NCI-H2196 treated with DMSO at 0.1 percent for 48 hours (cell line): ENCODE data around the gene FXR1.
"Not testable (repeated sequence)": the region's sequence is repeated elsewhere in the genome, so short reads cannot be mapped to it uniquely, and the experiment has no call there.

Experiments
- DNase-seq: peaks from one replicate; lab custom pipeline; 2025; ENCODE audit not compliant: unreplicated experiment; lab: John Stamatoyannopoulos, UW

Gene FXR1

DNA sequence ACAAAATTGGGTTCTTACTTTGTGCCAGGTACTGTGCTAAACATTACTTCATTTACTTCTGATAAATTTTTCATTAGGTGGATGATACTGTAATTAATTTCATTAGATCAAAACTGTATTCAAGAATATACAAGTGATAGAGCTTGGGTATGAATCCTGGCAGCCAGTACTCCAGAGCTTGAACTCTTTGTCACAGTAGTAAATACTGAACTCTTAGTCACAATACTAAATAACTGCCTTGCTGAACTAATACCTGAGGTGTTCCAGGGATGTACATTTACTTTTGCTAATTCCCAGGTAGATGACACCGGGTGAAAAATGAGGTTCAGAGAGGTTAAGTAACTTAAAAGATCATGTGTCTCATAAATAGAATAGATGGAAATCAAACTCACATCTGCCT lies 20.3 kb downstream of the FXR1 start:
- DNase-seq: no peak

DNA sequence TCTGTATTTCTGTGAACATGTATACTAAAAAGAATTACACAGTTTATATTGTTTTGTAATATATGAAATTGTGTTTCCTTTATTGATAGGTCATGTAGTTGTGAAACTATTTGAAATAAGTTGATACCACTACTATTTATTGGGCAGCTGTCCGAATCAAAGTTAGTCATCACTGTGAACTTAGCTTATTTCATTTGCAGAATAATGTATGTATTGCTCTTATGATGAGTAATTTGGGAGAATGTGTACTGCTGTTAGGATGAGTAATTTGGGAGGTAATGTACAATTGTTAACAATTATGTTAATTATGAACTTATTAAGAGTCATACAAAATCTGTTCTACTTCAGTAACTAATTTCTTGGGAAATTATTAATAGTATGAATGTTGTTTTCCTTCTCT lies 22.2 kb downstream of the FXR1 start:
- no peak for DNase-seq

DNA sequence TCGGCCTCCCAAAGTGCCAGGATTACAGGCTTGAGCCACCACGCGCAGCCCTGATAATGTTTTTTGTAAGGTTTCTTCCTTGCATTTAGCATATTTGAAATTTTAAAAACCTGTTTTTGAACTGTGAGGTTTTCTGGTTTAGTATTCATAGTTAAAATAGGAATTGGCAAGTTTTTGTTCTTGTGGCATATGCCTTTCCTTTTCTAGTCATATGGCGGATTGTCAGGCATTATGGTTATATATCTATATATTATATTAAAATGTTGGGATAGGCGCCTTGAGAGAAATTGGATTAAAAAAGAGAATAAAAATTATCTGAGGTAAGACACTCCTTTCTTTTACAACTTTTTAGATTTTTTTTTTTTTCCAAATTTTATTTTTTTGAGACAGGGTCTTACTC lies 28.4 kb downstream of the FXR1 start:
- no peak for DNase-seq

DNA sequence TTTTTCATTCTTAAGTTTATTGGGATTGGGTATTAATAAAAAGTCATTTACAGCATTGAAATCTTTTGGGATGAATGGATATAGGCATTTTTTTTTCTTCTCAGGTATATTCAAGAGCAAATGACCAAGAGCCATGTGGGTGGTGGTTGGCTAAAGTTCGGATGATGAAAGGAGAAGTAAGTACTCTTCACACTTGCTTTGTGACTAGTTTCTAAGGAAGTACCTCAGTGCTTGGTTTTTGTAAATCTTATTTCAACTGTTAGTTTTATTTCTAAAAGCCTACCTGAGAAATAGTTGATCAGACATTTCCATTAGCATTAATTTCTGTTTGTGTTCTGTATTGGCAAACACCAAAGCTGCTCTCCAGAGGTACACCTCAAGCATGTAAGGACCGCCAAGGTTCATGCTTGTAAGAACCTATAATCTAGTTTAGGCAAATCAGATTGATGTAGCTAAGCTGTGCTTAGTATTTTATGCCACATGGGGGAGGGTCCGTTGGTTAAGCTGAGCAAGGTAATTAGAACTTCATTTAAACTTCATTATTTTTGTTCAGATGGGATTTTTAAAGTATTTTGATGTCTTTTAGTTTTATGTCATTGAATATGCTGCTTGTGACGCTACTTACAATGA lies 35.4 kb downstream of the FXR1 start:
- DNase-seq: no peak

DNA sequence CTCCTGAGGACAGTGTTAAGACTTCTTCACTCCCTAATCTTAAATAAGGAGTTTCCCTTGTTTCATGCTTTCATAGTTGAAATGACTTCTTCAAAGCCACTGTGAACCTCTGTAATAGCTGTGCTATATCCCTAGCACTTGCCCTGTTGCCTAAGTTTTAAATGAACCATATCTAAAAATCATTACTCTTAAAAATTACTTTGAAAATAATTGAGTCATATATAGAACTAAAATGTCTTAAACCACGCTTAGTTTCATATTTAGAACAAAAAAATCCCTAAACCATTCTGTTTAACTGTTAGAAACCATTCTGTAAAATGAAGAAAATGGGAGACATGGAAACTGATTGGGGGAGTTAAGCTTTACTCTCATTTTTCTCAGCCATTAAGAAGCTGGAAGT lies 47.2 kb downstream of the FXR1 start:
- DNase-seq: no peak

DNA sequence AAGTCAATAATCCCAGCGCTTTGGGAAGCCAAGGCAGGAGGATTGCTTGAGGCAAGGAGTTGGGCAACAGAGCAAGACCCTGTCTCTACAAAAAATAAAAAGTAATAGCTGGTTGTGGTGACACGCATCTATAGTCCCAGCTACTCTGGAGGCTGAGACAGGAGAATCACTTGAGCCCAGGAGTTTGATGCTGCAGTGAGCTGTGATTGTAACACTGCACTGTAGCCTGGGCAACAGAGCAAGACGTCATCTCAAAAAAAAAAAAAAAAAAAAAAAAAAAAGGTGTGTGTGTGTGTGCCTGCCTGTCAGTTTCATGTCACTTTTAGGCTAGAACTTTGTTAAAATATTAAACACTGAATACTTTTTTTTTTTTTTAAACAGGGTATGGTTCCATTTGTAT lies 48.6 kb downstream of the FXR1 start:
- DNase-seq: no peak

DNA sequence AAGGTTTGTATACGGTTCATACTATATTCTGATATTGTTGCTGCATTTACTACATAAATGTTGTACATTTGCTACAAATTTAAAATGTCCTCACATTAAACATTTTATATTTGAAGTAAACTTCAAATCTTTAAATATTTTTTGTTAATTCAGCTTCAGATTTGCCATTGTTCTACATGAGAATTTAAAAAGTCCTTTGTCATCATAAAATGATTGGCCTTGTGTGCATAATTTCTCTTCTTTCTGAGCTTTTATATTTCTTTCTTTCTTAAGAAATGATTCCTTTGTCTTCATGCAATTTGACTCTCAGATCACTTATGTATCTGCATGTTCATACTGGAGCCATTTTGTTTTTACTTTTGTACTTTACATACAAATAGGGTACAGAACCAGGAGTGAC lies 49.1 kb downstream of the FXR1 start:
- no peak for DNase-seq

DNA sequence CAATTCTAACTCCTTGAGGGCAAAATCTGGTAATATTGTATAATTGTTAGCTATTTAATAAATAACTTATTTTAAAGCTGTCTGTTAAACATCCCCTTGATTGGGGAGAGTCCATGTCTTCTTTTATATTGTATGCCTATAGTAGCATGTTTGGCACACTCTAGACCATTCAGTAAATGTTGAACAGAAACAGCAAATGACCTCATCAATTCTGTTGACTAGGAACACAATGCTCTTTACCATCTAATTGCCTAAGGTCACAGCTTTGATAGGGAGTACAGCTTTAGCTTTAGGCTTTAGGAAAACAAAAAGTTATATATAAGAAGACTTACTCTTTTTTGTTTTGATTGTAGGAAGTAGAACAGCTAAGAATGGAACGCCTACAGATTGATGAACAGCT lies 50.1 kb downstream of the FXR1 start:
- DNase-seq: no peak

DNA sequence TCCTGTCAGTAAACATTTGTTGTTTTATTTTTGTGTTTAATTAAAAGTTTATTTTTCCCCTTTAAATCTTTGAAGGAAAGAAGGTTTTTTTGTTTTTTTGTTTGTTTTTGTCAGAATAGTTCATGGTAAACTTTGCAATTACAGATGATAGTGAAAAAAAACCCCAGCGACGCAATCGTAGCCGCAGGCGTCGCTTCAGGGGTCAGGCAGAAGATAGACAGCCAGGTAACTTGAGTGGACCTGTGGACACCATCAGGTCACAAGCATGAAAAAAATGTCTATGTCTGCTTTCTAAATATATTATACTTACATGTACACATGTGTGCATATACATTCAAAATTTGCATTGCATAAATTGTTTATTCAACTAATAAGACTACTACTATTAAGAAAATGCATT lies 58.5 kb downstream of the FXR1 start:
- DNase-seq: no peak

DNA sequence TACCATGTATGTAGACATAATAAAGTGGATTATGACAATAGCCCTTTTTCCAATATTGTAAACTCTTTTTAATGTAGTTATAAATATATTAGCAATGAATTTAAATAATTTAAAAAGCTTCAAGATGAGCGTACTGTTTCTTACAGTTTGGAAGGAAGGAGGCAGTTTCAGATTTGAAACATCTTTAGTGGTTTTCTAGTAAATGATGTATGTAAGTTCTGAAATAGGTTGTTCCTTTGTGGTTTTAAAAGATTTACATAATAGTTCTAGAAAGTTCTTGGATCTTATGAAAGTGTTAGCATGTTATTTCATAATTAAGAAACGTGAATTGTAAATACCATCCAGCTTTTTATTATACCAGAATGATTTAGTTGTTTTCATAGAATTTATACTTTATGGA lies 61.1 kb downstream of the FXR1 start:
- no peak for DNase-seq

DNA sequence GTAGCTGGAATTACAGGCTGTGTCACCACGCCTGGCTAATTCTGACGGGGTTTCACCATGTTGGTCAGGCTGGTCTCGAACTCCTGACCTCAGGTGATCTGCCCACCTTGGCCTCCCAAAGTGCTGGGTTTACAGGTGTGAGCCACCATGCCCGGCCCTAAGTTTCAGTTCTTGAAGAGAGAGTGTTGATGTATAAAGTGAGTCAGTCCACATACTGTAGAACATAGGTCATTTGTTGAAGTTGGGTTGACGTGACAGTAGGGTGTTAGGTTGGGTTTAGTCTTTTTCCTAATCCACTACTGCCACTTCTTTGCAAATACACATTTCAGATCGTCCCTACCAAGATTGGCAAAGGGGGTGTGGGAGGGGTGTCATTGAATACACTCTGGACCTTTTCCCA lies 61.8 kb downstream of the FXR1 start:
- DNase-seq: no peak

DNA sequence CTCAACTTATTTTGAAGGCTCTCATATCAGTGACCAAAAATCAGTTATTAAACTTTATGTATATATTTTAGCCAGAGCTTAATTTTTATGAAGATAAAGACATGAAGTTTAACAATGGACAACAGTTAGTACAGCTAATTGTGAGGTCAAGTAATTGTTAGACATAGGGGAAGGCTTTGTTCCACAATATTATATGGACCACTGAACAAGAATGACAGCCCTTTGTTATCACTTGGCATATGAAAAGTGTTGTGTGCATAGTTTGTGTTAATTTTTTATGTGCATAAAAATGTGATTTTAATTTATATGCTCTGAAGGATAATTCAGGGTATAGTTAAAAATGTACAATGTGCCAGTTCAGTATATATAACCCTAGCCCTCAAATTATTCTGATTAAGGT lies 65.0 kb downstream of the FXR1 start:
- DNase-seq: no peak

DNA sequence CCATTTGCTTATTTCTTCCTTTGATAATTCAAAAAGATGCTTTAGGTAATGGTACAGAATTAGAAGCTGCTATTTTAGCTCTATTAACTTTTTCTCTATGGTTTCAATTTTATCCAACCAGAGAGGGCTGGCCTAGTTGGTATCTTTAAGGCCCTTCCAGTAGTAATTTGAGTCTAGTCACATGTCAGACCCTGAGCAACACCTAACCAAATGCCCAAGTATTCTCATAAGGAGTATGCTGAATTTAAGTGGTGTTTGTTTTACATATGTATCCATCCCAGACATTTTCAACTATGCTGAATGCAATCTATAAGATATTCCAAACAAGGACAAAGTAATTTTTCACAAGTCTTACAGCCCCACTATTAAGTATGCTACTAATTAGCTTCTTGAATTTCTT lies 67.5 kb downstream of the FXR1 start:
- no peak for DNase-seq

DNA sequence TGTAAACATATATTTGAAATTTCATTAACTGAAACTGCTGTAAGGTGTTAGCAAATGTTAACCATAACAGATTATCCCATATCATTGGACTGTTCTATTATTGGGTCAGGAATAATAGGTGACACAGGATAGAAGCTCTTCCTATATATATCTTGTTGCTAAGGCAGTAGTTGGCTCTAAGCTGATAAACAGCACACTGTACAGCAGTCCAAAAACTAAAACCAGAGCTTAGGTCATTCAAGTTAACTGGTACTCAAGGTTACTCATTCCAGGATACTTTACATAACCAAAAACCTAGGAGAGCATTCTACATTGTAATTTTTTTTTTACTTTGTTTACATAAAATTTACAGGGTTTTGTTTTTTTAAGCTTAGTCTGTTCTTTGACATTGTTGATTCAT lies 68.1 kb downstream of the FXR1 start:
- DNase-seq: no peak

DNA sequence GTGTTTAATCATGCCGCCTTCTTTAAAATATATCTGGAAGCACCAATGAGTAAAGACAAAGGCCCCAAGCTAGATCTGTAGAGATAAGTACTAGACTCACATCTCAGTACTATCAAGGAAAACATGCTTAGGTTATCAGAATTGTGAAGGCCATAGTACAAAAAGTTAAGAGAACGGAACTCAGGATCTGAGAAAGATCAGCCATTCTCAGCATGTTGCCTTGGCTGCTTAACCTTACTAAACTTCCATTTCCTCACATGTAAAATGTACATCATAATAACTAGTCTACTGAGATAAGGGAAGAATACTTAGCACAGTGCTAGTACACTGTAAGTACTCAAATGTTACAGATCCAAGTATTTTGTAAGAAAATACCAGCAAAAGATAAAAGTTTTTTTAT lies 69.4 kb downstream of the FXR1 start:
- no peak for DNase-seq

DNA sequence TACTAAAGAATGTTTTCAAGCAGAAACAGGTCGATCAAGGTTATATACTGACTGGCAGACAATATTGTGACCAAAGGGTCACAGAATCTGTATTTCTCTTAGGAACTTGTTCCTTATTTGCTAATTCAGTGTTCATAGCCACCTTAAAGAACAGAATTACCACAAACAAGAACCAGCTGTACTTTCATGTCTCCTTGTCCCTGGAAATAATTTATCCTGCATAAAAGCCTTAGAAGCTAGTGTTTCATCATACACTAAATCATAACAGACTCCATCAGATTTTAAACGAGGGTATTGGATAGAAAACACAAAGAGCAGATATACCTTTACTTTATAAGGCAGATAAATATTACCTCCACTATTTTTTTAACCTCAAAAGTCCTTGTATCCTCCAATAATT lies 70.7 kb downstream of the FXR1 start:
- DNase-seq: no peak

DNA sequence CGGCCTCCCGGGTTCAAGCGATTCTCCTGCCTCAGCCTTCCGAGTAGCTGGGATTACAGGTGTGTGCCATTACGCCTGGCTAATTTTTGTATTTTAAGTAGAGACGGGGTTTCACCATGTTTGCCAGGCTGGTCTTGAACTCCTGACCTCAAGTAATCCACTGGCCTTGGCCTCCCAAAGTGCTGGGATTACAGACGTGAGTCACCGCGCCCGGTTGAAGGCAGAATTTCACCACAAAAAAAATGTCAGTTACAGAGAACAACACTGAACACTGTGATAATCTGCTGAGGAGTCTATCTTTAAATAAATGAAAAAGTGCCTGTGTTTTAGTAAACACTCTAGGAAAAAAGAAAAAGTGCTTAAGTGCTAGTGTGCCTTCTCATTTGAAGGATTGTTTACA lies 73.9 kb downstream of the FXR1 start:
- not testable (repeated sequence) for DNase-seq

DNA sequence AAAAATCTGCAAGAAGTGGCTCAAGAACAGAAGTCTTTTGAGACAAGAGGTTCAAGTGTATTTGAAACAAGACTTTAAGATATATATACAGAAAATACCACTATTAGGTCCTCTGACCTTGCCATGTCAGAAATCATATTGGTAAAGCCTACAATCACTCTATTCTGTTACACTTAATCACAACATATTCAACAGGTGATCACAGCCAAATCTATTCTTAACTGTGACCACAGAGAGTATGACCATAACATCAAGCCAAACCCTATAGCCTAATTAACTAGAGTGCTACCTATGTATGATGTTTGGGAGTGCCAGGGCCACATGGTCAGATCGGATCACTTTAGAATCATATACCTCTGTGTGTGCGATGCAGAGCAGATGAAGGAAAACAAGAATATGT lies 74.9 kb downstream of the FXR1 start:
- no peak for DNase-seq

DNA sequence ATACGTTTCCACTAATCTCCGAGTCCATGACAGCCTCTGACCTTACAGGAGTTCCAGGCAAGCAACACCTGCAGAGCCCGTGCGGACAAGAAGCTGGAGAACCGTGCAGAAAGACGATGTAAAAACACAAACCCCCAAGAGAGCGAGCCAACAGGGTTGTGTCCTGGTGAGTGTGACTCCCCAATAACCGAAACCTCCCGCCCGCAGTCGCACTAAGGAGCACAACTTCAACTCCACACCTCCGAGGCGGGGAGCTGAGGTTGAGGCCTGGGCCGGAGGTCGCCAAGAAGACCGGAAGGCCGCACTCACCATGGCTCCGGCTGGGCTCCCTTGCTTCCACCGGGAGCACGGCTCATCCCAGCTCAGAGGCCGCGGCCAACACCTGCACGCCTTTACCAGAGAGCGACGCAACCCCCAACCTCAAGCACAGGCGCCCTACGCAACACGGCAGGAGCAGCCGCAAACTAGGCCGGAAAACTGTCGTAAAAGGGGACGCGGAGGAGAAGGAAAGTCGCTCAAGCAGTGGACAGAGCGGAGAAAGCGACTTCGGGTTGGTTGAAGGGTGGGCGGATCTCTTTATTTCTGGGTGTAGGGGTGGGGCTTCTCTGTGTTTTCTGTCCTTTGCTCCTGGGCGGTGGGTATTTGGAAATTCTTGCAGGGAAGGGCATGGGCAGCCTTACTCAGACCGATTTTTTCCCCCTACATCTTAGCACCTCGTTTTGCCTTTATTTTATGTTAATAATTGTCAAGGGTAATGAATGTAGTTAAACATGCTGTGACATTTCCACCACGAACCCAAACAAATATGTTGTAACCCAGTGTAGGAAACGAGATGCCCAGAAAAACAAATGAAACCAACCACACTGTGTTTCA lies 77.1 kb downstream of the FXR1 start, which contains the start of gene DNAJC19:
TSS of gene DNAJC19 (minus strand) at position 446 of the 873 bp plus-strand sequence. CDS start at position 312, 134 bp downstream.
- DNase-seq: peak; percentile 99

DNA sequence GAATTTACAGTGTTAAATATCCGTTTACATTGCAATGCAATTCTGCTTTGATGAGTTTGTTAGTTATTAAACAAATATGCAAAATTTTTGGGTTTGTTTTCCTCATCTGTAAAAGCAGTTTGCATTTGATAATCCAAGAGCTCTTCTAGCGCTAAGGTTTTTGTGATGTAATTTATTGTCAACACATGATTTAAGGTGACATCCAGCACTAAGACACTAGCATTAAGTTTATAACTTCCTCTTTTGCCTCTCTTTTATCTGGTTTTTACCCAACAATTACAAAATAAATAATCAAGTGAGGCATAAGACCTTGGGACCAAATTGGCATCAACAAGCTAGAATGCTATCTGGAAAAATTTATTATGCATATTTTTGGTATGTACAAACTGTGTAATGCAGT lies 78.0 kb downstream of the FXR1 start:
- DNase-seq: no peak

DNA sequence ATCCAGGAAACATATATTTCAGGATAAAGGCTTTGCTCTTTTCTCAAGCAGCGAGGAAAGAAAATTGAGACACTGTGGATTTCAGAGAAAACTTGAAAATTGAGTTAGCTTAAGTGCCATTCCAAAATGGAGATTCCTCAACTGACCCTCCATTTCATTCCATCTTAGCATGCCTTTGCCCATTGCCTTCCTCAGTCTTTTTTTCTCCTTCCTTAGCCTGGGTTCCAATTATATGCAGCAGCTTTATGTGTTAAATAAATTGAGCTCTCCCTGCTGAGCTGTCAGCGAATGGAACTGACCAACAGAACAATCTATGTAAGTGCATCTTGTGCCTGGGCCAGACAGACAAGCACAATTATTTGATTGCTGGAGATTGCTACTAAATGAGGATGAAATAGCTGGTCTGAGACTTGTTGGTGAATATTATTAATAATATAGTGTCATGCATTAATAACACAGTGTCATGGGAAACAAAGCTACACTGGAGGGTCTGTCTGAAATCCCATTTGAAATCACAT lies 84.0 kb downstream of the FXR1 start:
- no peak for DNase-seq

DNA sequence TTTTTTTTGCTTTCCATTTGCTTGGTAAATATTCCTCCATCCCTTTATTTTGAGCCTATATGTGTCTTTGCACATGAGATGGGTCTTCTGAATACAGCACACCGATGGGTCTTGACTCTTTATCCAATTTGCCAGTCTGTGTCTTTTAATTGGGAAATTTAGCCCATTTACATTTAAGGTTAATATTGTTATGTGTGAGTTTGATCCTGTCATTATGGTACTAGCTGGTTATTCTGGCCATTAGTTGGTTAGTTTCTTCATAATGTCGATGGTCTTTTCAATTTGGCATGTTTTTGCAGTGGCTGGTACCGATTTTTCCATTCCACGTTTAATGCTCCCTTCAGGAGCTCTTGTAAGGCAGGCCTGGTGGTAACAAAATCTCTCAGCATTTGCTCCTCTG lies 89.9 kb downstream of the FXR1 start:
- DNase-seq: not testable (repeated sequence)
